NCI-H146 treated with DMSO at 0.1 percent for 48 hours (cell line): ENCODE results near the gene NRG3.
"Not testable (repeated sequence)": the region's sequence is repeated elsewhere in the genome, so short reads cannot be mapped to it uniquely, and the experiment has no call there.

ENCODE experiments used
- DNase-seq: peaks from one replicate; lab custom pipeline; 2025; ENCODE audit not compliant: unreplicated experiment; lab: John Stamatoyannopoulos, UW

The NRG3 gene

DNA sequence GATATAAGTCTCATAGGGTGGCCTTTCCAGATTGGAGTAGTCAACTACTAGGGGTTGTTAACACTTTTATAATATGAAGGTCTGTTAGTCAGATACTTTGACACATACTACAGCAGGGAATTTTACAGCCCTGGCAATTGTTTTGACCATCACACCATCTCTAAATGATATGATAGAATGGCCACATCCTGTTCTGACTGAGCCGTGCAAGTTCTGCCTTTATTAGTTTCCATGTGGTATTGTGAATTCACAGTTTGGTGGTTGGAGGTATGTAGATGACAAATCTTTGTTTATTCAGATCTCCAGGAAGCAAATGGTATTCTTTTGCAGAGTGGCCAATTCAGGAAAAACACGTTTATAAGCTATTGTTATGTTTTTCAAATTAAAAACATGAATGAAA lies 83.0 kb downstream of the NRG3 start:
- no peak for DNase-seq

- DNase-seq, result no peak
These were observed 84.0 kb downstream of the NRG3 start for GRCh38 chr10:81959016-81959415.

GRCh38 chr10:81961451-81962184 lies 86.6 kb downstream of the NRG3 start:
- no peak for DNase-seq

DNA sequence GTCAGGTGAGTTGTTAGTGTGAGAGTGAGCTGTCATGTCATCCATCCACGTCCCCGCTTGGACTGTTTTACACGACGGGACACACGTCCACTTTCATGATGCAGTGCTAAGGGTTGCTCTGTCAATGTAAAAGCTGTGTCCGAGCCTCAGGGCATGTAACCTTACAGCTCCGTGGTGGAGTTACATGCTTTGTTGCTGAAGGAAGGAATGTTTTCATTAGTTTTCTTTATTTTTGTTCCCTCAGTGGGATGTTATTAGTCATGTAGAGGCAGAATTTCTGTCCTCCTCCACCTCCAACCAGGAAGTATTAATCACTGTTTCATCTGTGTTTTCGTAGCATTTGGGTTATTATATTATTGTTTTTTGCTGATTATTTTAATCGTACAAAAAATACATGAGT lies 88.6 kb downstream of the NRG3 start:
- DNase-seq, result no peak

DNA sequence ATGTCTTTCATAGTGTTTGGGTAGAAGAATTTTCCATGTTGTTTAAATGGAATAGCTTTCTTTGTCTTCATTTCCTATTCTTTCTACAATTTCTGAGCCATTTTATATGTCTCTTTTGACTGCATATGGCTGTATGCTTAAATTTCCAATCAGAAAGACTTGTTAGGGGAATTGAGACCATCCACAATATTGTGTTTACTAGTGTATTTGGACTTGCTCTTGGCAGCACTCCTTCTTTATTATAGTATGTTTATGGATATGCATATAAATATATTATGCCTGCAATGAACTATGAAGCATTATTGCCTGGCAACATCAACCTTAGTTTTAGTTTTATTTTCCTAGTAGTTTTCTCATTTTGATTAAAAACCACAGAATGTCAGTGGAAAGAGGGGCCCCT lies 92.7 kb downstream of the NRG3 start:
- DNase-seq, result no peak

DNA sequence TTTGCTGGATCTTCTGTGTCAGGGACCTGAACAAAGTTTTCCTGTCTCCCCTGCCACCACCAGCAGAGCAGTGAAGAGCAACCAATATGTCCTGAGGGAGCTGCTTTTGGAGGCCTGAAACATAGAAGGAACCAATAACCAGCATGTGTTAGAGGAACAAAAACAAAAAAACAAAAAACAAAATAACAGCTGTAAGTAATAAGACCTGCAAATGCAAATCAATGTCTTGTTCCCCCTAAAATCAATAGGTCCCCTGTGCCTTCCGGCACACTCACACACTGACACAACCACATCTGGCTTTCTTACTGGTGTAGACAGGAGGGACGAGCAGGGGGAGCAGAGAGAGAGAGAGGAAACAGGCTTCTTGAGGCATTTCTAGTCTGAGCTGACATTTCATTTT lies 94.1 kb downstream of the NRG3 start:
- no peak for DNase-seq

- DNase-seq, result no peak
These were observed 103.2 kb downstream of the NRG3 start for GRCh38 chr10:81978238-81978637.

DNA sequence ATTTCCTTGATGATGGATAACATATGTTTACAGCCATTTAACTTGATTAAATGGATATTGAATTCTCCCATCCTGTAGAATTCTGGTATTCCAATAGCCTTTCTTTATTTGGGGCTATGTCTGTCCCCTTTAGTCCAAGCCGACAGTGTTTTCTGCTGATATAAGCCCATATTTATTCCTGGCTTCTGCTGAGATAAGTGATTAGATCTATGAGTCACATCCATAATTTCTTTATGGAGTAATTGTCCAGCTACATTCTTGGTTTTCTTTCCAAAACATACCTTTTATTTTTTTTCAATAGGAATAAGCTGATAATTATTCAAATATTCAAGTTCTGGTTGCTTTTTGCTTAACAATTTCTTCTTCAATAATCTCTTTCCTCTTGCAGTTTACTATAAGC lies 106.7 kb downstream of the NRG3 start:
- DNase-seq, result no peak

- no peak for DNase-seq
These were observed 109.4 kb downstream of the NRG3 start for GRCh38 chr10:81984428-81984827.

- no peak for DNase-seq
These were observed 120.3 kb downstream of the NRG3 start for GRCh38 chr10:81995254-81995653.

- no peak for DNase-seq
These were observed 121.9 kb downstream of the NRG3 start for GRCh38 chr10:81996927-81997326.

- DNase-seq, result no peak
These were observed 146.0 kb downstream of the NRG3 start for GRCh38 chr10:82020999-82021398.

DNA sequence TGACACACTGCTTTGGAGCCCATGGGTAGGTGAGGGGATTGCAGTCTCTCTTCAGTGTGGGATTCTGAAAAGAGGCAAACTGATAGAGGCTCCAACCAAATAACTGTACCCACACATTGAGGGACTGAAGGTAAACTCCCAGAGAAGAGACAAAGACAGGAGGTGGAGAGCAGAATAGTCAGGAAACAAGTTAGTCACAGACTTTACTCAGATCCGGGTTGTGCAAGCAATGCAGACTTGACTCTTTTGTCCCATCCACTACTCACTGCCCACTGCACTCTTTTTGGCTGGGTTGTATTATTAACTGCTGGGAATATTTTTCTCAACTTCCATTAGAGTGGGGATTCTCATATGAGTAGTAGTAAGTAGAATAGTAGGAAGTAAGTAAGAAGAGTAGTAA lies 152.7 kb downstream of the NRG3 start:
- no peak for DNase-seq

GRCh38 chr10:82037076-82037475 lies 162.1 kb downstream of the NRG3 start:
- no peak for DNase-seq

DNA sequence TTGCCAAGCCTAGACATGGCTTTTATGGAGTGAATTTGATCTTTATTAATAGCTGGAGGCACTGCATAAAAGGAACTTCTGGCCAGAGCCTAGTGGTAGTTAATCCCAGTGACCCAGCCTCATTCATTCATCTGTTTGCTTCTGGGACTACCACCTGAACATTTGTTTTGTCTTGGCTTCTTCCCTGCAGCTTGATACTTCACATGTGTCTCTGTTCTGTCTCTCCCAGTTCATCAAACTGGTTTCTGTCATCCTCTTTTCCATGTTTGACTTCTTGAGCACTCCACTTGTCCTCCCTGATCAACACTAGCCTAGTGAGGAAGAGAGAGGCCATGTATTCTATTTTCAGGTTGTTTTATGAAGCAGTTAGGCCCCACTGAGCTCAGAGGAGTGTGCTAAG lies 163.6 kb downstream of the NRG3 start:
- DNase-seq, result no peak

DNA sequence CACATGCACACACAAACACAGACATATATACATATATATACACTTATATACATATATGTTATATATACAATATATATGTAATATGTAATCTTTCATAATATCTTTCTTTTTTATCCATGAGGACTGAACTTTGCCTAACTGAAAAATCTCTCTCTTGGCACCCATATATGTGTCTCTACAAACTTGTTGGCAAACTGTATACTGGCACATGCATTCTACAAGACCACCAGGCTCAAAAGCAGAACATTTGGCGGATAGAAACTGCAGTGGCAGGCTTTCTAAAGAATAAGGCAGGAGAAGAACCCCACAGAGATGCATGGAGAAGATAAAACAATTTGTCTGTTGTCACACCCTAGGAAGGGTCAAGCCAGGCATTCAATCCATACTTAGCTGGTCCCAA lies 165.3 kb downstream of the NRG3 start:
- no peak for DNase-seq

DNA sequence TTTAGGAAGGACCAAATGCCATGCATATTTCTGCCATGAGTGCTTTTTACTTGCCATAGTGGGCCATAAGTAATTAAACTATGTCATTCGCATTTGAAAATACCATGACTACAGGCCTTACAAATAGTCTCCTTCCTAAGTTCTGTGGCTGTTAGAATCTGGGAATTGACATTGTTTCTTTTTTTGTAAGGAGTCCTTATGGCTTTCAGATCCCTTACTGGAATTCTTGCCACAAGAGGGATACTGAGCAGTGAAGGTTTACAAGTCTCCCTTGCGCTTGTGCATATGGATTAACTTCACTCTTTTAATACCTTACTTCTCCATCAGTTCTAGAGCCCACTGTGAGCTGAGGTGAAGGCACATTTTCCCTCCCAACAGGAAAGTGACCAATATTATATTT lies 166.0 kb downstream of the NRG3 start:
- DNase-seq, result no peak

DNA sequence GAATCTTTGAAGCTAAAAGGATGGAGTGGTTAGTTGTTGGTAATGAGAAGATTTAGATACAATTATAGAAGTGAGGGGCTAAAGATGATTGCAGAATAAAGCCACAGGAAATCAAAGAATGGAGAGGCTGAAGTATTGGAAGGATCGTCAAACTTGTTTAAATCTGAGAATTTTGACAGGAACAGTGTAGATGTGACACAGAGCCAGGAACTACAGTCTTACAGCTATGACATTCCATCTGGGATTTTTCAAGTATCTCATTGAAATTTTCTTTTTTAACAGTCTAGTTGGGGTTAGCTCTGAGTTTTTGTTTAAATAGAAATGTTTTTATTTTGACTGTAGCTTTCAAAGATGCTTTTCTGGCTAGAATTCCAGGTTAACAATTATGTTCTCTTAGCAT lies 181.4 kb downstream of the NRG3 start:
- no peak for DNase-seq

DNA sequence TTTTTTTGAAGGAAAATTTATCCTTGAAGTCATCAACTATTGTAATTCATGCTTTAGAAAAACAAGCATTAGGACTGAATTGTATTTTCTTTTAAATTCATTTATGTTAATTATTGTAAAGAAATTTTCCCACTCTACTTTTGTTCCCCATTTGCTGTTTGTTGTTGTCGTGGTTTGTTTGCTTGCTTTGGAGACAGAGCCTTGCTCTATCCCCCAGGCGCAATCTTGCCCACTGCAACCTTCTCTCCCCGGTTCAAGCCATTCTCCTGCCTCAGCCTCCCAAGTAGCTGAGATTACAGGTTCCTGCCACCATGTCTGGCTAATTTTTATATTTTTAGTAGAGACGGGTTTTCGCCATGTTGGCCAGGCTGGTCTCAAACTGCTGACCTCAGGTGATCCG lies 192.2 kb downstream of the NRG3 start:
- DNase-seq, result not testable (repeated sequence)

GRCh38 chr10:82068501-82068900 lies 193.5 kb downstream of the NRG3 start:
- no peak for DNase-seq

DNA sequence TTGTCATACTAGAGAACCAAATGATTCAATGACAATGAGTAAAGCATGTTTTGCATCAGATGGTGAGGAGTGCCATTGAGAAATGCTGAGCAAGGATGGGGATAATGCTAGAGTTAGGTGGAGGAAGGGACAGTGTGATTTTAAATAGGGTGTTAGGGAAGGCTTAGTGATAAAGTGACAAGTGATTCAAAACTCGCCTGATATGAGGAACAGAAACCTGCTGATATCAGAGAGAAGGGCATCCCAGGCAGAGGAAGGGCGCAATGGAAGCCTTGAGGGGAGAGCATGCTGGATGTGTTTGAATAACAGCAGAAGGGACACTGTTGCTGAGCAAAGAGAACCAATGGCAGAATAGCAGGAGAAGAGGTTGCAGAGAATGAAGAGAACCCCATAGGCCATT lies 196.2 kb downstream of the NRG3 start:
- no peak for DNase-seq

- DNase-seq, result no peak
These were observed 197.1 kb downstream of the NRG3 start for GRCh38 chr10:82072124-82072523.

- no peak for DNase-seq
These were observed 200.6 kb downstream of the NRG3 start for GRCh38 chr10:82075605-82076004.
